Activated naive CD4-positive, alpha-beta T cell treated with Interleukin-2 at 50 U/mL for 16 hours (primary cell): ENCODE data around the gene NEUROG2.

Source experiments
- DNase-seq: peaks from one replicate; pipeline ENCODE4 v3.0.0-alpha.2; 2020

Gene NEUROG2

GRCh38 chr4:112473985-112474384, 42.0 kb downstream of the NEUROG2 start:
- DNase-seq, result no peak

GRCh38 chr4:112472318-112472717, 43.7 kb downstream of the NEUROG2 start:
- DNase-seq, result no peak
